SK-N-MC (cell line): ENCODE measurements around the gene NKX1-1.

Experiments used
- EZH2 ChIP-seq: fragments of 200-600 bp; sonication (generic); IDR thresholded peaks from one replicate; pipeline ENCODE4 v1.6.1; 2017; ENCODE audit warnings: antibody characterized with exemption
- POLR2AphosphoS5 ChIP-seq: IDR thresholded peaks from 2 replicates; pipeline ENCODE4 v1.6.1; 2012; ENCODE audit warnings: mild to moderate bottlenecking, low read depth, low read length, borderline replicate concordance

- TF ChIP-seq POLR2AphosphoS5 (no peak), EZH2 (no peak)
These were observed 37.2 kb downstream of the NKX1-1 start for GRCh38 chr4:1369091-1369450.
